PC-9 (cell line): ENCODE data around the gene FOXP2.

Experiments
- EZH2 ChIP-seq: fragments of 200-600 bp; sonication (generic); IDR thresholded peaks from 2 replicates; pipeline ENCODE4 v1.8.0; 2017; ENCODE audit warnings: antibody characterized with exemption, low read depth
- TF ChIP-seq, protein P1 (sequence below): fragments of 200-600 bp; sonication (generic); conservative IDR thresholded peaks from 2 replicates; pipeline ENCODE4 v1.6.1; 2017; ENCODE audit warnings: mixed run types, antibody characterized with exemption, mild to moderate bottlenecking, moderate library complexity

DNA sequence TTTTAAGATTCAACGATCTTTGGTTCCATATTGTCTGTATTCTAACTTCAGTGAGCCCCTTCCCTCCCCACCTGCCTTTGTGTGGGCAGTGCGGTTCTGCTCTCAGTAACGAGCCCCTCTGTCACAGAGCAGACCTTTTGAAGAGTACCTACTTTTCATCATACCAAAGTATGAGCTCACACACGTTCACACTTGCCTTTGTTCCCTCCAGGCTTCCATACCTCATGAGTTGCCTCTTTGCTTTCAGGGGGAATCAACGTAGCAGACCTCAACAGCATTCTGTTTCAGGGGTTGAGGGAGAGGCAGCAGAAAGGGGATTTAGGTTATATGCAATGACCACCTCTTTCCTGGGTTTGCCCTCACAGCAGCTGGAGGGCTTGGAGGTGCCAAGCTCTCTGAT lies 295.9 kb downstream of the FOXP2 start:
- TF ChIP-seq, protein P1, sequence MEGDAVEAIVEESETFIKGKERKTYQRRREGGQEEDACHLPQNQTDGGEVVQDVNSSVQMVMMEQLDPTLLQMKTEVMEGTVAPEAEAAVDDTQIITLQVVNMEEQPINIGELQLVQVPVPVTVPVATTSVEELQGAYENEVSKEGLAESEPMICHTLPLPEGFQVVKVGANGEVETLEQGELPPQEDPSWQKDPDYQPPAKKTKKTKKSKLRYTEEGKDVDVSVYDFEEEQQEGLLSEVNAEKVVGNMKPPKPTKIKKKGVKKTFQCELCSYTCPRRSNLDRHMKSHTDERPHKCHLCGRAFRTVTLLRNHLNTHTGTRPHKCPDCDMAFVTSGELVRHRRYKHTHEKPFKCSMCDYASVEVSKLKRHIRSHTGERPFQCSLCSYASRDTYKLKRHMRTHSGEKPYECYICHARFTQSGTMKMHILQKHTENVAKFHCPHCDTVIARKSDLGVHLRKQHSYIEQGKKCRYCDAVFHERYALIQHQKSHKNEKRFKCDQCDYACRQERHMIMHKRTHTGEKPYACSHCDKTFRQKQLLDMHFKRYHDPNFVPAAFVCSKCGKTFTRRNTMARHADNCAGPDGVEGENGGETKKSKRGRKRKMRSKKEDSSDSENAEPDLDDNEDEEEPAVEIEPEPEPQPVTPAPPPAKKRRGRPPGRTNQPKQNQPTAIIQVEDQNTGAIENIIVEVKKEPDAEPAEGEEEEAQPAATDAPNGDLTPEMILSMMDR: no peak
- no peak for TF ChIP-seq EZH2
